ENCODE data around the gene SPTSSB. TPM values are rescaled to one million over a fixed set of nuclear protein-coding genes. Genes with fewer than 3 reads are reported as not detected.

Gene SPTSSB
- total and polyA plus RNA-seq, 2 experiments from 2014 or later = not detected

GRCh38 chr3:161400650-161401049 lies 29.3 kb upstream of the SPTSSB start:
- no peaks in the 10 kb centered on the region for H3K4me1 ChIP-seq (ENCODE audit: insufficient read depth)
- H3K27me3 ChIP-seq (replicated peaks; ENCODE audit: insufficient read depth) = peaks cover 9% of the 10 kb centered on the region; the same call in 1 of the 2 replicates
- no peak overlapping the region for H3K4me3 ChIP-seq
- H3K9ac ChIP-seq = no peak overlapping the region
- no peak overlapping the region for H3K27ac ChIP-seq
- TF ChIP-seq EZH2phosphoT487 (IDR thresholded peaks at IDR 0.05; ENCODE audit: insufficient read depth, low read depth) = no peak
- TF ChIP-seq EZH2 (IDR thresholded peaks at IDR 0.05; ENCODE audit: insufficient read depth, poor library complexity, severe bottlenecking) = no peak
- no peaks in the 10 kb centered on the region for H3K9me3 ChIP-seq (ENCODE audit: low read depth)
- H3K4me2 ChIP-seq (ENCODE audit: unreplicated experiment) = no peak overlapping the region
- in situ Hi-C loops (cut with MboI) = loop anchor here (25.0 kb wide), 1 partner anchor 438 kb away; no protein-coding TSS in a partner anchor
- no peak for DNase-seq
- H3K79me2 ChIP-seq (ENCODE audit: insufficient read depth) = no peaks in the 10 kb centered on the region
- WGBS, 2 experiments (ENCODE audit: low coverage in 1 of 2, low lambda C conversion rate in 2 of 2, missing lambda C conversion rate in 2 of 2) = 47 to 68% methylated on average over 4 of the region's 4 CpGs
- no peaks in the 10 kb centered on the region for H3K36me3 ChIP-seq (ENCODE audit: low read depth)
- no peaks in the 10 kb centered on the region for H3F3A ChIP-seq (ENCODE audit: insufficient read depth)
- H2AFZ ChIP-seq = no peak overlapping the region
- no peaks in the 10 kb centered on the region for H3K9me2 ChIP-seq (ENCODE audit: insufficient read depth)
- H4K20me1 ChIP-seq (ENCODE audit: insufficient read depth) = no peaks in the 10 kb centered on the region

DNA sequence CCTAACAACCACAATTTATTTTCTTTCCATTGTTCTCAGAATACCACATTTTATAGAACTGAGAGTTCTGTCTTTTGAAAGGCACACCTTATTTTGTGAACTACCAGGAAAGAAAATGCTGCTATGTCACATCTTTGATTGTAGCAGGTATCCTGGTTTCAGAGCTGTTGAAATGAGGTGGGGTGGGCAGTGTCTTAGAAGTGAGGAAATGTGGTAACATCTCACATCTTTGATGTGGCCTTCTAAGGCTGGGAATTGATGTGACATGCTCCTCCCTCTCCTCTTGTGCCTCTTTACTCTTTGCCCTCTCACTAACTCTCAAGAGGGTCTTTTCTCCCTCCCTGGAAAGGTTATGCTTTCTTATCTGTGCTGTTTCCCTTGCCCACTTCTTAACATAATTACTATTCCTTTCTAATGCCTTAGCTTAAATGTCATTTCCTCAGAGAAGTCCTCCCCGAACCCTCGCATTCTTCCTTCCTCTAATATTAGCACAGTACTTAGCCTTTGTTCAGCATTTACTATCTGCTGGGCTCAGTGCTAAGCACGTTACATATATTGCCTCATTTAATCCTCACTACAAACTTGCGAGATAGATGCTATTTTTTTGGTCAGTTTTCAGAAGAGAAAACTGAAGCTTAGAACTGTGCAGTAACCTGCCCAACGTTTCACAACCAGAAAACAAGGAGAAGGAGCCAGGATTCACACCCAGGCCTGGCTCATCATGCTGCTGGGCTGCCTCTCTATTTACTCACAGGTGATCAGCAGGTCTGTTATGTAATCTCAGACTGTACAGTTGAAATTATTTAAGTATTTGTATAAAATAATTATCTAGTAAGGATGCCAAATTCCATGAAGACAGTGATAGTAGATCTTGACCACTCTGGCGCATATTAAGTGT lies 24.0 kb upstream of the SPTSSB start:
- in situ Hi-C loops (cut with MboI) = no loop called here
- no peak for DNase-seq
- H3K36me3 ChIP-seq (ENCODE audit: low read depth) = no peaks in the 10 kb centered on the region

GRCh38 chr3:161393803-161394202 lies 22.5 kb upstream of the SPTSSB start:
- Histone ChIP-seq H3K9me2 (ENCODE audit: insufficient read depth) (no peaks in the 10 kb centered on the region), H3K27ac (no peak overlapping the region), H3K4me2 (ENCODE audit: unreplicated experiment) (no peak overlapping the region), H3K9me3 (ENCODE audit: low read depth) (no peaks in the 10 kb centered on the region), H2AFZ (no peak overlapping the region), H3F3A (ENCODE audit: insufficient read depth) (no peaks in the 10 kb centered on the region), H4K20me1 (ENCODE audit: insufficient read depth) (no peaks in the 10 kb centered on the region), H3K4me3 (no peak overlapping the region), H3K9ac (no peak overlapping the region), H3K27me3 (replicated peaks; ENCODE audit: insufficient read depth) (peaks cover 10% of the 10 kb centered on the region; the same call in 1 of the 2 replicates), H3K4me1 (ENCODE audit: insufficient read depth) (no peaks in the 10 kb centered on the region), H3K79me2 (ENCODE audit: insufficient read depth) (no peaks in the 10 kb centered on the region), H3K36me3 (ENCODE audit: low read depth) (no peaks in the 10 kb centered on the region)
- TF ChIP-seq EZH2phosphoT487 (IDR thresholded peaks at IDR 0.05; ENCODE audit: insufficient read depth, low read depth) (no peak), EZH2 (IDR thresholded peaks at IDR 0.05; ENCODE audit: insufficient read depth, poor library complexity, severe bottlenecking) (no peak)
- DNase-seq = no peak
- in situ Hi-C loops (cut with MboI) = no loop called here
- 26 to 33% methylated on average over 2 of the region's 2 CpGs for WGBS, 2 experiments (ENCODE audit: low coverage in 1 of 2, low lambda C conversion rate in 2 of 2, missing lambda C conversion rate in 2 of 2)

More for the DNA sequence above, 24.0 kb upstream of the SPTSSB start:
- Histone ChIP-seq H3K4me3 (no peak overlapping the region), H4K20me1 (ENCODE audit: insufficient read depth) (no peaks in the 10 kb centered on the region), H3F3A (ENCODE audit: insufficient read depth) (no peaks in the 10 kb centered on the region), H3K4me1 (ENCODE audit: insufficient read depth) (no peaks in the 10 kb centered on the region), H3K27me3 (replicated peaks; ENCODE audit: insufficient read depth) (peaks cover 10% of the 10 kb centered on the region; the same call in 1 of the 2 replicates), H3K4me2 (ENCODE audit: unreplicated experiment) (no peak overlapping the region), H3K79me2 (ENCODE audit: insufficient read depth) (no peaks in the 10 kb centered on the region), H3K9ac (no peak overlapping the region), H3K9me2 (ENCODE audit: insufficient read depth) (no peaks in the 10 kb centered on the region), H3K9me3 (ENCODE audit: low read depth) (no peaks in the 10 kb centered on the region), H3K27ac (no peak overlapping the region), H2AFZ (no peak overlapping the region)
- WGBS, 2 experiments (ENCODE audit: low coverage in 1 of 2, low lambda C conversion rate in 2 of 2, missing lambda C conversion rate in 2 of 2) = 54 to 59% methylated on average over 6 of the region's 6 CpGs
- TF ChIP-seq EZH2 (IDR thresholded peaks at IDR 0.05; ENCODE audit: insufficient read depth, poor library complexity, severe bottlenecking) (no peak), EZH2phosphoT487 (IDR thresholded peaks at IDR 0.05; ENCODE audit: insufficient read depth, low read depth) (no peak)

GRCh38 chr3:161393310-161393709 lies 22.0 kb upstream of the SPTSSB start:
- Histone ChIP-seq H3K4me2 (ENCODE audit: unreplicated experiment) (no peak overlapping the region), H3K4me3 (no peak overlapping the region), H3K36me3 (ENCODE audit: low read depth) (no peaks in the 10 kb centered on the region), H3K9me3 (ENCODE audit: low read depth) (no peaks in the 10 kb centered on the region), H3K27me3 (replicated peaks; ENCODE audit: insufficient read depth) (peaks cover 10% of the 10 kb centered on the region; the same call in 1 of the 2 replicates), H3K79me2 (ENCODE audit: insufficient read depth) (no peaks in the 10 kb centered on the region), H3K4me1 (ENCODE audit: insufficient read depth) (no peaks in the 10 kb centered on the region), H3K9ac (no peak overlapping the region), H2AFZ (no peak overlapping the region), H3K9me2 (ENCODE audit: insufficient read depth) (no peaks in the 10 kb centered on the region), H3K27ac (no peak overlapping the region), H4K20me1 (ENCODE audit: insufficient read depth) (no peaks in the 10 kb centered on the region), H3F3A (ENCODE audit: insufficient read depth) (no peaks in the 10 kb centered on the region)
- no peak for DNase-seq
- in situ Hi-C loops (cut with MboI) = no loop called here
- no peak for TF ChIP-seq EZH2phosphoT487 (IDR thresholded peaks at IDR 0.05; ENCODE audit: insufficient read depth, low read depth)
- no peak for TF ChIP-seq EZH2 (IDR thresholded peaks at IDR 0.05; ENCODE audit: insufficient read depth, poor library complexity, severe bottlenecking)

Measured in GM23248 (cell line).